Neural cell (in vitro differentiated cells): ENCODE results near the gene ANKRD62. TPM values are rescaled to one million over a fixed set of nuclear protein-coding genes. Genes with fewer than 3 reads are reported as not detected.

Source experiments
- H2AFZ ChIP-seq: fragments of 200-600, 300-800 bp; sonication (generic), shearing (Covaris generic); 2 replicates; pipeline ENCODE4 v1.6.0; 2014; ENCODE audit warnings: low read depth, mild to moderate bottlenecking, antibody characterized with exemption, low read length, moderate library complexity
- H3F3A ChIP-seq: fragments of 200-600 bp; shearing (Covaris generic); 2 replicates; pipeline ENCODE4 v1.6.1; 2016; ENCODE audit warnings: mild to moderate bottlenecking, moderate library complexity, mixed read lengths, antibody characterized with exemption, low read length; ENCODE audit not compliant: insufficient read depth, poor library complexity, severe bottlenecking
- H3K27ac ChIP-seq: fragments of 200-600, 300-800 bp; sonication (generic), shearing (Covaris generic); 2 replicates; pipeline ENCODE4 v1.5.1; 2014; ENCODE audit warnings: mild to moderate bottlenecking, low read length, moderate library complexity
- H3K27me3 ChIP-seq: fragments of 300-800, 200-600 bp; sonication (generic), shearing (Covaris generic); 2 replicates; pipeline ENCODE4 v1.6.0; 2014; ENCODE audit warnings: mild to moderate bottlenecking, low read depth, low read length, moderate library complexity; ENCODE audit not compliant: insufficient read depth
- H3K36me3 ChIP-seq: fragments of 300-800, 200-600 bp; sonication (generic), shearing (Covaris generic); 2 replicates; pipeline ENCODE4 v1.5.1; 2014; ENCODE audit warnings: mild to moderate bottlenecking, antibody characterized with exemption, low read length, moderate library complexity; ENCODE audit not compliant: insufficient read depth
- H3K4me2 ChIP-seq: fragments of 300-800, 200-600 bp; sonication (generic), shearing (Covaris generic); 2 replicates; pipeline ENCODE4 v1.6.0; 2014; ENCODE audit warnings: mild to moderate bottlenecking, low read length
- H3K4me3 ChIP-seq: fragments of 300-800, 200-600 bp; sonication (generic), shearing (Covaris generic); 2 replicates; pipeline ENCODE4 v1.5.1; 2014; ENCODE audit warnings: mild to moderate bottlenecking, low read length, moderate library complexity
- H3K79me2 ChIP-seq: fragments of 200-600 bp; shearing (Covaris generic); replicated peaks from 2 replicates; pipeline ENCODE4 v1.6.0; 2014; ENCODE audit warnings: mild to moderate bottlenecking, low read length, moderate library complexity; ENCODE audit not compliant: insufficient read depth
- H3K9ac ChIP-seq: fragments of 300-800, 200-600 bp; sonication (generic), shearing (Covaris generic); 2 replicates; pipeline ENCODE4 v1.6.1; 2016; ENCODE audit warnings: mild to moderate bottlenecking, low read length, mixed read lengths
- H3K9me2 ChIP-seq: fragments of 200-600 bp; shearing (Covaris generic); 2 replicates; pipeline ENCODE4 v1.6.1; 2016; ENCODE audit warnings: mild to moderate bottlenecking, low read length, mixed read lengths; ENCODE audit not compliant: insufficient read depth
- H3K9me3 ChIP-seq: fragments of 200-600, 300-800 bp; sonication (generic), shearing (Covaris generic); 2 replicates; pipeline ENCODE4 v1.6.1; 2016; ENCODE audit warnings: mild to moderate bottlenecking, mixed run types, low read length, moderate library complexity, mixed read lengths
- H4K20me1 ChIP-seq: fragments of 200-600 bp; shearing (Covaris generic); 2 replicates; pipeline ENCODE4 v1.6.1; 2016; ENCODE audit warnings: mild to moderate bottlenecking, mixed run types; ENCODE audit not compliant: insufficient read depth
- EP300 ChIP-seq: fragments of 450-650 bp; conservative IDR thresholded peaks from 2 replicates; pipeline ENCODE4 v1.6.1; 2014; ENCODE audit warnings: antibody characterized with exemption, mild to moderate bottlenecking, moderate library complexity; ENCODE audit not compliant: poor library complexity, severe bottlenecking
- EZH2 ChIP-seq: fragments of 200-600, 300-800 bp; shearing (Covaris generic), sonication (generic); IDR thresholded peaks from 2 replicates; pipeline ENCODE4 v1.6.1; 2014; ENCODE audit warnings: antibody characterized with exemption, low read length, borderline replicate concordance, mild to moderate bottlenecking; ENCODE audit not compliant: insufficient read depth, poor library complexity, severe bottlenecking
- MXI1 ChIP-seq: fragments of 450-650 bp; conservative IDR thresholded peaks from 2 replicates; pipeline ENCODE4 v1.6.1; 2014; ENCODE audit warnings: antibody characterized with exemption, mild to moderate bottlenecking; ENCODE audit not compliant: poor library complexity, severe bottlenecking
- POLR2AphosphoS5 ChIP-seq: IDR thresholded peaks from 2 replicates; pipeline ENCODE4 v1.6.1; 2012
- RAD21 ChIP-seq: fragments of 450-650 bp; conservative IDR thresholded peaks from 2 replicates; pipeline ENCODE4 v1.6.1; 2014; ENCODE audit warnings: antibody characterized with exemption, mild to moderate bottlenecking, moderate library complexity
- REST ChIP-seq: IDR thresholded peaks from 2 replicates; pipeline ENCODE4 v1.6.1; 2012; ENCODE audit warnings: borderline replicate concordance
- SMC3 ChIP-seq: fragments of 450-650 bp; conservative IDR thresholded peaks from 2 replicates; pipeline ENCODE4 v1.6.1; 2014; ENCODE audit warnings: antibody characterized with exemption, mild to moderate bottlenecking, moderate library complexity; ENCODE audit not compliant: poor library complexity
- TAF1 ChIP-seq: IDR thresholded peaks from 2 replicates; pipeline ENCODE4 v1.6.1; 2012; ENCODE audit warnings: low read depth
- polyA plus RNA-seq: library from polyadenylated mRNA; depleted of rRNA; stranded (reverse); fragments of >200 nt; gene quantifications from 2 replicates; pipeline ENCODE4 v1.2.3, GENCODE V29; 2014

The ANKRD62 gene
- polyA plus RNA-seq, 1 donor from 2014 or later = not detected

GRCh38 chr18:12086677-12087470 lies 6.8 kb upstream of the ANKRD62 start:
- Histone ChIP-seq H3K4me2 (no peak overlapping the region), H4K20me1 (no peaks in the 10 kb centered on the region), H3K27me3 (no peaks in the 10 kb centered on the region), H3K36me3 (no peaks in the 10 kb centered on the region), H3K9me2 (no peaks in the 10 kb centered on the region), H3K27ac (no peak overlapping the region), H3K79me2 (no peaks in the 10 kb centered on the region), H3K4me3 (no peak overlapping the region), H3F3A (no peaks in the 10 kb centered on the region), H3K9ac (no peak overlapping the region), H2AFZ (no peak overlapping the region), H3K9me3 (no peaks in the 10 kb centered on the region)
- TF ChIP-seq EZH2 = no peak
- TF ChIP-seq REST = no peak
- TF ChIP-seq MXI1 = no peak
- no peak for TF ChIP-seq SMC3
- TF ChIP-seq EP300 = no peak
- TF ChIP-seq RAD21 = no peak
- TF ChIP-seq TAF1 = no peak
- no peak for TF ChIP-seq POLR2AphosphoS5

GRCh38 chr18:12087471-12088025 lies 6.1 kb upstream of the ANKRD62 start:
- H3K4me2 ChIP-seq = no peak overlapping the region
- TF ChIP-seq EP300 (no peak), EZH2 (no peak), SMC3 (no peak)
- no peaks in the 10 kb centered on the region for H4K20me1 ChIP-seq
- H2AFZ ChIP-seq = no peak overlapping the region
- H3F3A ChIP-seq = no peaks in the 10 kb centered on the region
- H3K27ac ChIP-seq = no peak overlapping the region
- no peaks in the 10 kb centered on the region for H3K9me2 ChIP-seq
- no peaks in the 10 kb centered on the region for H3K36me3 ChIP-seq
- H3K79me2 ChIP-seq = no peaks in the 10 kb centered on the region
- H3K9me3 ChIP-seq = no peaks in the 10 kb centered on the region
- H3K27me3 ChIP-seq = no peaks in the 10 kb centered on the region
- H3K4me3 ChIP-seq = no peak overlapping the region
- no peak overlapping the region for H3K9ac ChIP-seq

- no peak overlapping the region for H2AFZ ChIP-seq
- no peak overlapping the region for H3K27ac ChIP-seq
- TF ChIP-seq REST = no peak
- TF ChIP-seq TAF1 = no peak
- TF ChIP-seq EZH2 = no peak
- TF ChIP-seq EP300 = no peak
- TF ChIP-seq POLR2AphosphoS5 = no peak
- TF ChIP-seq RAD21 = no peak
- no peaks in the 10 kb centered on the region for H3K9me2 ChIP-seq
- no peak overlapping the region for H3K4me2 ChIP-seq
- no peaks in the 10 kb centered on the region for H3K9me3 ChIP-seq
- H3K36me3 ChIP-seq = no peaks in the 10 kb centered on the region
- H3K79me2 ChIP-seq = no peaks in the 10 kb centered on the region
- no peaks in the 10 kb centered on the region for H3F3A ChIP-seq
- no peak overlapping the region for H3K4me3 ChIP-seq
- no peaks in the 10 kb centered on the region for H4K20me1 ChIP-seq
- no peak overlapping the region for H3K9ac ChIP-seq
- H3K27me3 ChIP-seq = no peaks in the 10 kb centered on the region
Observed at GRCh38 chr18:12088096-12088495, 5.5 kb upstream of the ANKRD62 start.
